Ishikawa (cell line): Measurements from ENCODE around the gene APOC4.
A peak's percentile ranks its signal among the peaks of the same experiment; 100 is the strongest.

Experiments used
- CEBPB ChIP-seq: IDR thresholded peaks from 2 replicates; pipeline ENCODE4 v1.6.1; 2012
- CREB1 ChIP-seq: IDR thresholded peaks from 2 replicates; pipeline ENCODE4 v1.6.1; 2012; ENCODE audit warnings: low read depth
- EGR1 ChIP-seq: IDR thresholded peaks from 2 replicates; pipeline ENCODE4 v1.6.1; 2012
- EP300 ChIP-seq: IDR thresholded peaks from 2 replicates; pipeline ENCODE4 v1.6.1; 2012; ENCODE audit warnings: borderline replicate concordance
- FOXM1 ChIP-seq: IDR thresholded peaks from 2 replicates; pipeline ENCODE4 v1.6.1; 2012; ENCODE audit warnings: low read depth, borderline replicate concordance
- NFIC ChIP-seq: IDR thresholded peaks from 2 replicates; pipeline ENCODE4 v1.6.1; 2012
- RAD21 ChIP-seq: IDR thresholded peaks from 2 replicates; pipeline ENCODE4 v1.6.1; 2012; ENCODE audit warnings: low read depth
- TAF1 ChIP-seq: IDR thresholded peaks from 2 replicates; pipeline ENCODE4 v1.6.1; 2012; ENCODE audit warnings: low read depth, mild to moderate bottlenecking
- TCF12 ChIP-seq: IDR thresholded peaks from 2 replicates; pipeline ENCODE4 v1.6.1; 2012; ENCODE audit warnings: low read depth
- TEAD4 ChIP-seq: IDR thresholded peaks from 2 replicates; pipeline ENCODE4 v1.6.1; 2012
- YY1 ChIP-seq: IDR thresholded peaks from 2 replicates; pipeline ENCODE4 v1.6.1; 2012; ENCODE audit warnings: low read depth
- ZBTB7A ChIP-seq: IDR thresholded peaks from 2 replicates; pipeline ENCODE4 v1.6.1; 2012; ENCODE audit warnings: low read depth
- TF ChIP-seq, protein P1 (sequence below): IDR thresholded peaks from 2 replicates; pipeline ENCODE4 v1.6.1; 2012; ENCODE audit warnings: low read depth, mild to moderate bottlenecking
- TF ChIP-seq, protein P2 (sequence below): IDR thresholded peaks from 2 replicates; pipeline ENCODE4 v1.6.1; 2012
- TF ChIP-seq, protein P3 (sequence below): IDR thresholded peaks from 2 replicates; pipeline ENCODE4 v1.6.1; 2012

The APOC4 gene

DNA sequence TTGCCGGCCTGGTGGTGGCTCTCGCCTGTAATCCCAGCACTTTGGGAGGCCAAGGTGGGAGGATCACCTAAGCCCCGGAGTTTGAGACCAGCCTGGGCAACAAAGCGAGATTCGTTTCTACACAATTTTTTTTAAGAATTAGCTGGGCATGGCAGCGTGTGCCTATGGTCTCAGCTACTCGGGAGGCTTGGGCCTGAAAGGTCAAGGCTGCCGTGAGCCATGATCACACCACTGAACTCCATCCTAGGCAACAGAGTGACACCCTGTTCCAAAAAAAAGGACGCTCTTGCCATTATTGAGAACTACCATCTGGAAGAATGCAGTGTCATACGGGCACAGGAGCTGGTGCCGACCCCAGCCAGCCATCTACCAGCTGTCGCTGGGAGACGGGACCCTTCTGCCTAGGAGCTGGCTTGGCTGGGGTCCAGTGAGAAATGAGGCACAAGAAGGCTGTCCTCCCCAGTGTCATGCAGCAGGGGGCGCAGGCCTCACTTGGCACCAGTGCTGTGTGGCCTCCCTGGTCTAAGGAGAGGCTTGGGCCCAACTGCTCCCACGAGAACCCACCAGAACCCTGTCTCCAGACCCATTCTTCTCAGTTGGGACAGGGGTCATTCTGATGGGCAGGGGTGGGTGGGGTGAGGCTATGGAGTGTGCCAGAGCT is 47.0 kb downstream of the APOC4 start:
- TF ChIP-seq RAD21: peak; percentile 53; the same call in 1 of the 2 replicates
- TF ChIP-seq, protein P1, sequence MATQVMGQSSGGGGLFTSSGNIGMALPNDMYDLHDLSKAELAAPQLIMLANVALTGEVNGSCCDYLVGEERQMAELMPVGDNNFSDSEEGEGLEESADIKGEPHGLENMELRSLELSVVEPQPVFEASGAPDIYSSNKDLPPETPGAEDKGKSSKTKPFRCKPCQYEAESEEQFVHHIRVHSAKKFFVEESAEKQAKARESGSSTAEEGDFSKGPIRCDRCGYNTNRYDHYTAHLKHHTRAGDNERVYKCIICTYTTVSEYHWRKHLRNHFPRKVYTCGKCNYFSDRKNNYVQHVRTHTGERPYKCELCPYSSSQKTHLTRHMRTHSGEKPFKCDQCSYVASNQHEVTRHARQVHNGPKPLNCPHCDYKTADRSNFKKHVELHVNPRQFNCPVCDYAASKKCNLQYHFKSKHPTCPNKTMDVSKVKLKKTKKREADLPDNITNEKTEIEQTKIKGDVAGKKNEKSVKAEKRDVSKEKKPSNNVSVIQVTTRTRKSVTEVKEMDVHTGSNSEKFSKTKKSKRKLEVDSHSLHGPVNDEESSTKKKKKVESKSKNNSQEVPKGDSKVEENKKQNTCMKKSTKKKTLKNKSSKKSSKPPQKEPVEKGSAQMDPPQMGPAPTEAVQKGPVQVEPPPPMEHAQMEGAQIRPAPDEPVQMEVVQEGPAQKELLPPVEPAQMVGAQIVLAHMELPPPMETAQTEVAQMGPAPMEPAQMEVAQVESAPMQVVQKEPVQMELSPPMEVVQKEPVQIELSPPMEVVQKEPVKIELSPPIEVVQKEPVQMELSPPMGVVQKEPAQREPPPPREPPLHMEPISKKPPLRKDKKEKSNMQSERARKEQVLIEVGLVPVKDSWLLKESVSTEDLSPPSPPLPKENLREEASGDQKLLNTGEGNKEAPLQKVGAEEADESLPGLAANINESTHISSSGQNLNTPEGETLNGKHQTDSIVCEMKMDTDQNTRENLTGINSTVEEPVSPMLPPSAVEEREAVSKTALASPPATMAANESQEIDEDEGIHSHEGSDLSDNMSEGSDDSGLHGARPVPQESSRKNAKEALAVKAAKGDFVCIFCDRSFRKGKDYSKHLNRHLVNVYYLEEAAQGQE: no peak
- no peak for TF ChIP-seq TAF1
- TF ChIP-seq TEAD4: no peak
- TF ChIP-seq NFIC: peak; percentile 66
- TF ChIP-seq CREB1: no peak

DNA sequence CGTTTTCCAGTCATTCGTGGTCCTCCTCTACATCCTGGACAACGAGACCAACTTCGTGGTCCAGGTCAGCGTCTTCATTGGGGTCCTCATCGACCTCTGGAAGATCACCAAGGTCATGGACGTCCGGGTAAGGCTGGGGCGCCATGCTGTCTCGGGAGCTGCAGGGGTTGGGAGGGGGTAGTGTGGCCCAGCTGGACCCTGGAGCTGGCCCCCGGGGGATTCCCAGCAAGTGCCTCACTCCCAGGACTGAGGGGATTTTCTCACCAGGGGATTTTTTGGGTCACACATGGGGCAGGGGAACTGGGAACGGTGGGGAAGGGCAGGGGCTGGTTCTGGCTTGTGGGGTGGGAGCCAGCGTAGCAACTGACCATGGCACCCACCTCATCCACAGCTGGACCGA is 48.4 kb downstream of the APOC4 start:
- TF ChIP-seq, protein P2, sequence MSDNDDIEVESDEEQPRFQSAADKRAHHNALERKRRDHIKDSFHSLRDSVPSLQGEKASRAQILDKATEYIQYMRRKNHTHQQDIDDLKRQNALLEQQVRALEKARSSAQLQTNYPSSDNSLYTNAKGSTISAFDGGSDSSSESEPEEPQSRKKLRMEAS: no peak
- TF ChIP-seq, protein P1: no peak
- TF ChIP-seq FOXM1 (no peak), TCF12 (no peak)

DNA sequence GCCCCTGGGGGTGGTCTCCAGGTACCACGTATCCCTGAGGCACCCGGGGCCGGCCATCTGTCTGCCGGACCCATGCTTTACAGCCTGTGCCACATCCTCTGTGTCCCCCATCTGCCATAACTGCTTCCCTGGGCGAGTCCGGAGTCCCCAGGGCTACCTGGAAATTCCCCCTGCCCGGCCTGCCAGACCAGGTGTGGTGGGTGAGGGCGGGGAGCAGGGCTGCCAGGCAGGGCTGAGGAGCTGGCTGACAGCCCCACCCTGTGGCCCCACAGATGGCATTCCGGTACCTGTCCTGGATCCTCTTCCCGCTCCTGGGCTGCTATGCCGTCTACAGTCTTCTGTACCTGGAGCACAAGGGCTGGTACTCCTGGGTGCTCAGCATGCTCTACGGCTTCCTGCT is 48.9 kb downstream of the APOC4 start:
- TF ChIP-seq CEBPB: no peak

DNA sequence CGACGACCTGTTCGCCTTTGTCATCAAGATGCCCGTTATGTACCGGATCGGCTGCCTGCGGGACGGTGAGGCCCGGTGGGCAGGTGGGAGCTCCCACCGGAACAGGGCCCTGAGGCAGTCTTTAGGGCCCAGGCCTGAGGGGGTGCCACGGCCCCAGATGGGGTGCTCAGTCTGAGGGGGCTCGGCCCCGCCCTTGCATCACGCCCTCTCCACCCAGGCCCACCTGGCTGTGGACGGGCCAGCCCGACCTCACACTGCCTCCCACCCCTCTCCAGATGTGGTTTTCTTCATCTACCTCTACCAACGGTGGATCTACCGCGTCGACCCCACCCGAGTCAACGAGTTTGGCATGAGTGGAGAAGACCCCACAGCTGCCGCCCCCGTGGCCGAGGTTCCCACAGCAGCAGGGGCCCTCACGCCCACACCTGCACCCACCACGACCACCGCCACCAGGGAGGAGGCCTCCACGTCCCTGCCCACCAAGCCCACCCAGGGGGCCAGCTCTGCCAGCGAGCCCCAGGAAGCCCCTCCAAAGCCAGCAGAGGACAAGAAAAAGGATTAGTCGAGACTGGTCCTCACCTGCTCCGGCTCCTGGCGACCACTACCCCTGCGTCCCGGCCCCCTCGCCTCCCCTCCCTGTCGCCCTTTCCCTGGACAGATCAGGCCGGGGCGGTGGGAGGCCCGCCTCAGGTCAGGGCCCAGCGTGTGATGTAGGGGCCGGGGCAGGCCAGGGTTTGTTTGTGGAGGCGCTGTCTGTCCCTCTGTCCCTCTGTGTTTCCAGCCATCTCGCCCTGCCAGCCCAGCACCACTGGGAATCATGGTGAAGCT is 50.5 kb downstream of the APOC4 start:
- TF ChIP-seq EP300 (no peak), TAF1 (no peak), NFIC (no peak), TCF12 (no peak), CREB1 (no peak), EGR1 (no peak), RAD21 (no peak), TEAD4 (no peak), ZBTB7A (no peak), FOXM1 (no peak)
- TF ChIP-seq, protein P3, sequence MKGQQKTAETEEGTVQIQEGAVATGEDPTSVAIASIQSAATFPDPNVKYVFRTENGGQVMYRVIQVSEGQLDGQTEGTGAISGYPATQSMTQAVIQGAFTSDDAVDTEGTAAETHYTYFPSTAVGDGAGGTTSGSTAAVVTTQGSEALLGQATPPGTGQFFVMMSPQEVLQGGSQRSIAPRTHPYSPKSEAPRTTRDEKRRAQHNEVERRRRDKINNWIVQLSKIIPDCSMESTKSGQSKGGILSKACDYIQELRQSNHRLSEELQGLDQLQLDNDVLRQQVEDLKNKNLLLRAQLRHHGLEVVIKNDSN: no peak

DNA sequence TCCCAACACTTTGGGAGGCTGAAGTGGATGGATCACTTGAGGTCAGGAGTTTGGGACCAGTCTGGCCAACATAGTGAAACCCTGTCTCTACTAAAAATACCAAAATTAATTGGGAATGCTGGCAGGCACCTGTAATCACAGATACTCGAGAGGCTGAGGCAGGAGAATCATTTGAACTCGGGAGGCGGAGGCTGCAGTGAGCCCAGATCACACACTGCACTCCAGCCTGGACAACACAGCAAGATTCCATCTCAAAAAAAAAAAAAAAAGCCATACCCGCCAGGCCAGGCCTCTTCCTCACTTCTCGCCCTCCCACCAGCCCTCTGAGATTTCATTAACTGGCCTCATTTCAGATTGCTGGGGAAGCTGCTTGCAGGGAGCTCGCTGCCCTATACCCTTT is 51.5 kb downstream of the APOC4 start:
- TF ChIP-seq TEAD4: no peak
- TF ChIP-seq, protein P2: no peak
- no peak for TF ChIP-seq NFIC
- TF ChIP-seq EGR1: no peak
- no peak for TF ChIP-seq CEBPB
- TF ChIP-seq RAD21: no peak

DNA sequence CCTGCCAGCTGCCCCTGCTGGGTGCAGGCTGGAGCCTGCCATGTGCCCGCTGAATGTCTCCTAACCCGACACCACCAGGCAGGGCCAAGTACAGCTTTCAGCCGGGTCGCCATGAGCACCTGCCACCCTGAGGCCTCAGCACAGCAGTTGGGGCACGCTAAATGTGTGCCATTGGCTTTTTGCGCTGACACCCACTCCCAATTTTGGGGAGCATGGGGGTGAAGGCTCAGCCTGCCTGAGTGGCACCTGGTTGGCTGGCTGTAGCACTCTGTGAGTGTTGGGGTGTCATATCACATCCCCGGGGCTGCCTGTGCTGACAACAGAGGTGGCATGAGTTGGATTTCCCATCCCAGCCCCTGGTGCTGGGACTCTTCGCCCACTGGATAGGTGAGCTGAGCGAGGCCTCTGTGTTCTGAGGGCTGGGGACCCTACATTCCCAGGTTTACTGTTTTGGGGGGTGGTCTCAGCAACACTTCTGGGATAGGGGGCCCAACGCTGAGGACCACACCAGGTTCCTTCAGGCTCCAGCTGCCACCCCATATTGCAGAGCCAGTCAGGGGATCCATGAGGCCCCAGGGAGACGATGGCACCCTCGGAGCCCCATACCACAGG is 52.0 kb downstream of the APOC4 start:
- no peak for TF ChIP-seq YY1
- no peak for TF ChIP-seq CEBPB
- TF ChIP-seq, protein P1: no peak
- TF ChIP-seq, protein P2: no peak
- TF ChIP-seq TCF12: no peak
- TF ChIP-seq TEAD4: no peak
- TF ChIP-seq, protein P3: no peak
- no peak for TF ChIP-seq EP300
- no peak for TF ChIP-seq NFIC
- TF ChIP-seq ZBTB7A: no peak
- no peak for TF ChIP-seq RAD21
- no peak for TF ChIP-seq TAF1
- no peak for TF ChIP-seq EGR1
- no peak for TF ChIP-seq CREB1
